HG03175 (cell line): ENCODE measurements around the gene NHERF2.

Source experiments
- ATAC-seq: cut with Tn5 transposase; IDR thresholded peaks from one replicate; pipeline ENCODE4 v1.9.1; 2021; ENCODE audit warnings: mild to moderate bottlenecking, moderate library complexity; ENCODE audit not compliant: unreplicated experiment

Gene NHERF2

DNA sequence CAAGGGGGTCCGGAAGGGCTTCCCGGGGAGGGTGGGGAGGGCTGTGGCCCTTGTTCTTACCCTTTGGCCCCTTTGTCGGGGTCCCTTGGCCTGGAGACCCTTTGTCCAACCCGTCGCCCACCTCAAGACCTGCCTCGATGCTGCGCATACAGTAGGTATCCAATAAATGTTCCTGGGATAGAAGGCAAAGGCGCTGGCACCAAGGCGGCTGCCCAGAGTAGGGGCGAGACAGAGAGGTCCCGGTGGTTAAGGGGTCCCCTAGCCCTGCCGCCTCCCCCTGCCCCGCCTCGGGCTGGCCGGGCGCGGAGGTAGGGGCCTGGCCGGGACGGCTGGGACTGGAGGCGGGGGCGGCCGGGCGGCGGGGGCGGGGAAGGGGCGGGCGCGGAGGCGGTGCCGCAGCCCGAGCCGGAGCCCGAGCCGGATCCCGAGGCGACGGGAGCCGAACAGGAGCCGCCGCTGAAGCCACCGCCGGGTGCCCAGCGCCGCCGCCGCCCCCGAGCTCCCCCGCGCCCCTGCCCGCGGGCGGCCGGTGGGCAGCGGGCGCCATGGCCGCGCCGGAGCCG is at the start of gene NHERF2:
TSS of gene NHERF2 (plus strand) at position 442 of the 563 bp plus-strand sequence. CDS start at position 546, 104 bp downstream.
- ATAC-seq = no peak

GRCh38 chr16:1976951-1977874 is 49.5 kb upstream of the NHERF2 start:
- ATAC-seq = no peak

- no peak for ATAC-seq
Measured at GRCh38 chr16:1977875-1978268, 48.8 kb upstream of the NHERF2 start.

- no peak for ATAC-seq
Measured at GRCh38 chr16:1978476-1979120, 48.1 kb upstream of the NHERF2 start.

DNA sequence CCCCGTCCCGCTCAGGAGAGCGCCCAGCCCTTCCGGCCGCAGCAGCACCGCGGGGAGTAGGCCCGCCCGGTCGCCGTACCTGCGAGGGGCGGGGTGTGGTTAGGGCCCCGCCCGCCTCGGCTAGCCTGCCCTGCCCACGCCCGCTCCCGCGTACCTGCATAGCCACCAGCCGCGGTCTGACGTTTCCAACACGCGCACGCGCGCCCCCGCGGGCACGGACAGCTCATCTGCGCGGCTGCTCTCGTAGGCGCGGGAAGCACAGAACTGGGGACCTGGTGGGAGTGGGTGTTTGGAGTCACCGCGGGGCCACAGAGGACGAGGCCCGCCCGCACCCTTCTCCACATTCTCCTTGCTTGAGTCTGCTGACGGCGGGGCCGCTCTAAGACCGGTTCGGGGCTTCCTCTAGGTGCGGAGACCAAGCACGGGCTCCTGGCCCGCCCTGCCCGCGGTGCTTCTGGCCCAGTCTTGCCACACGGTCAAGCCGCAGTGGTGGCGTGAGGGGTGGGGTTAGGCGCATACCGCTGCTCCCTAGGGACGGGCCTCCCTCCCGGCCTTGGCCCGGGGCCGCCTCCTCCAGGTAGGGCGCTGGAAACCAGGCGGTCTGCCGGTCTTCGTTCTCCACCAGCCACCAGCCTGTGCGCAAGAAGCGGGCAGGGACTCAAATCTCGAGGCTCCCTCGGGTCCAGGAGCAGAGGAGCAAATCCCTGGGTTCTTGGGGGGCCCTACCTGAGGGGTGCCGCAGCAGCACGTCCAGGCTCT is 47.3 kb upstream of the NHERF2 start:
- no peak for ATAC-seq

GRCh38 chr16:1980030-1980769 is 46.5 kb upstream of the NHERF2 start:
- no peak for ATAC-seq

- no peak for ATAC-seq
Measured at GRCh38 chr16:1980770-1981087, 46.0 kb upstream of the NHERF2 start.

DNA sequence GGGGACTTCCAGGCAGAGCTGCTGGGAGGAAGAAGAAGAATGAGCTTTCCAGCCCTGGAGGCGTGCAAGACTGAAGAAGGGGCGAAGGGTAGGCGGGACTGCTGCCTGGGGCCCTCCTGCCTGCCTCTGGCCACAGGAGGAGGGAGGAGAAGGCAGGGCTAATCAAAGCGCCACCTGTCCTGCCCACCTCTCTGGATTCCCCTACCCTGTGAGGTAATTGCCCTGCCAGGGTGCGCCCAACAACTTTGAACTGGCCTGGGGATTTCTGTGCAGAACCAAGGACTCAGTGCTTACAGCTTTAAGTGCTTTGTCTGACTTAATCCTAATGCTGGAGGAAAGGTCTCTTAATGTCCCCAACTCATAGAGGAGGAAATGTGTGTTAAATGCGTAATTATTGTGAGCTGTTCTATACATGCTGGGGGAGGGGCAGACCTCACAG is 45.3 kb upstream of the NHERF2 start, which contains the start of gene NOXO1:
TSS of gene NOXO1 (minus strand) at position 72 of the 439 bp plus-strand sequence. CDS start 290 bp downstream, outside the sequence.
- ATAC-seq = no peak

- no peak for ATAC-seq
Measured at GRCh38 chr16:1982013-1982433, 44.7 kb upstream of the NHERF2 start.

DNA sequence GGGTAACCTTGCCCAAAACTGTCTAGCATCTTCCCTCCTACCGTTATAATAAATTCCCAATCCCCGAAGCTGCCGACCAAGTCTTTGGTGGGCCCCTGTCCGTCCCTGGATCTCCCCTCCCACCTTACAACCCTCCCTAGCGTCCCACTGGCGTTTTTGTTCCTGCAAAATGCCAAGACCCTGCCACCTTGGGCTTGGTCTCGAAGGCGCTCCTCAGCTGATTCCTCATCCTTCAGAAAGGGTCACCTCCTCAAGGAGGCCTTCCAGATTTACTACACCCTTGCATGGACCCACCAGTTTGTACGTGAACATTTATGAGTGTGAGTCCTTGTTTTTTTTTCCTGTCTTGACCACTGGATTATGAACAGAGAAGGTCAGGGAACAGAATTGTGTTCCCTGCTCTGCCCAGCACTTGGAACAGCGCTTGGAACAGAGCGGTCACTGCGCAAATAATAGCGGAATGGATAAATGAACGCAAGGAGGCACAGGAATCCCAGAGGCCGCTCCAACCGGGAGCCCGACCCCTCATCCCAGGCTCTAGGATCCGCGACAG is 43.6 kb upstream of the NHERF2 start:
- ATAC-seq = no peak

- ATAC-seq = peak; percentile 78
Measured at GRCh38 chr16:1983544-1984346, 43.0 kb upstream of the NHERF2 start, which contains the start of gene GFER. GFER (plus strand) TSS chr16:1984193; CDS start chr16:1984219, 26 bp downstream.

DNA sequence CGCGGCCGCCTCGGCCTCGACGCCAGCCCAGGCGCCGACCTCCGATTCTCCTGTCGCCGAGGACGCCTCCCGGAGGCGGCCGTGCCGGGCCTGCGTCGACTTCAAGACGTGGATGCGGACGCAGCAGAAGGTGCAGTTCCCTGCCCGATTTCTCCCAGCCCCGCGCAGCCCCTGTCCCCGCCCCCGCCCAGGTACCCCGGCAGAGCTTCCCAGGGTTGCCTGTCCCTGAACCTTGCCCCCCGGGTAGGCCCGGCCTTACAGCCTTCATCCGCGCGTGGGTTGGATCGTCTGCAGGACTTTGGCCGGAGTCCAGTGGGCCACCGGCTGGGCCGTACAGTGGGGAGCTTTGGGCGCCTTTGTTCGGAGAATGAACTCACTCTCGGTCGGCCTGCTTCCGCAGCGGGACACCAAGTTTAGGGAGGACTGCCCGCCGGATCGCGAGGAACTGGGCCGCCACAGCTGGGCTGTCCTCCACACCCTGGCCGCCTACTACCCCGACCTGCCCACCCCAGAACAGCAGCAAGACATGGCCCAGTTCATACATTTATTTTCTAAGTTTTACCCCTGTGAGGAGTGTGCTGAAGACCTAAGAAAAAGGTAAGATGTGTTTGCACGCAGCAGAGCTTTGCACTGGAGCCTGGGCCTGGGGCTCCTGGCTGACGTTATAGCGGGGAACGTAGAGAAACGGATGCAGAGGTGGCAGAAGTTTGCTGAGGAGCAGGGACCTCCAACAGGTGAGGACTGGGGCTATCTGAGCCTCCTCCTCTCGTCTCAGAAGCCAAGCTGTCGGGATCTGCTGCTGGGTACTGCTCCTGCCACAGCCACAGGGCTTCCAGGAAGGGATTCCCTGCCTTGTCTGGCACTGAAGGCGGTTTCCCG is 42.1 kb upstream of the NHERF2 start:
- peak; percentile 4 for ATAC-seq

DNA sequence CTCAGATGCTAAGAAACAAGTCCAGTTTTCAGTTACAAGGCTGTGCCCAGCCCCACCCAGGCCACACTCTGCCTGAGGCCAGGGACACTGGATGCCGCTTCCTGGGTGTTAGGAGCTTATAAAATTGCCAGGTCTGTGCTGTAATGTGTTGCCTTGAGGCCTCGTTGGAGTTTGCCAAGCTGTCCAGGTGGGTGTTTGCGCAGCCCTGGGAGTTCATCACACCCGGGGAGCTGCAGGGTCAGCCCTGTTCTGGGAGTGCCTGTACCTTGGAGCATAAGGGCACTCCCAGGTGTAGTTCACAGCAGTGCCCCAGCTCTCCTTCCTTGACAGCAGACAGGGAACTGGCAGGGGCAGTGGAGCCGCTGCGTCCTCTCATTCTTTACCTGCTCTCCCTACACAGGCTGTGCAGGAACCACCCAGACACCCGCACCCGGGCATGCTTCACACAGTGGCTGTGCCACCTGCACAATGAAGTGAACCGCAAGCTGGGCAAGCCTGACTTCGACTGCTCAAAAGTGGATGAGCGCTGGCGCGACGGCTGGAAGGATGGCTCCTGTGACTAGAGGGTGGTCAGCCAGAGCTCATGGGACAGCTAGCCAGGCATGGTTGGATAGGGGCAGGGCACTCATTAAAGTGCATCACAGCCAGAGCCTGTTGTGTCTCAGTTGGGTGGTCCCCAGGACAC is 41.1 kb upstream of the NHERF2 start:
- no peak for ATAC-seq

DNA sequence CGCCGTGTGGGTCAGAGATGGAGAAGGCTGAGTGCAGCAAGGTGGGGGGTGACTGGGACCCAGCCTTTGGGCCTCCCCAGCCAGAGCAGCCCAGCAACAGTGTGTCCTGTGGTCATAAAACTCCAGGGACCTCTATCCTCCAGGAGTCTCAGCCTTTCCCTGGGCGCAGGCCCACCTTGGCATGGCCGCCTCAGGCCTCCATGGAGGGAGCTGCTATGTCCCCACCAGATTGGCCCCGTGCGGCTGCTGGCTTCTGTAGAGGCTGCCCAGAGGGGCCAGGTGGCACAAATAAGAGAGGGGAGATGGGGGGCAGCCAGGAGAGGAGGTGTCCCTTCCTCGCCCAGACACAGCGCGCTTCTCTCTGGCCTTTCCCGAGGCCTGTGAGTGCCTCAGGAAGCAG is 39.5 kb upstream of the NHERF2 start:
- no peak for ATAC-seq

DNA sequence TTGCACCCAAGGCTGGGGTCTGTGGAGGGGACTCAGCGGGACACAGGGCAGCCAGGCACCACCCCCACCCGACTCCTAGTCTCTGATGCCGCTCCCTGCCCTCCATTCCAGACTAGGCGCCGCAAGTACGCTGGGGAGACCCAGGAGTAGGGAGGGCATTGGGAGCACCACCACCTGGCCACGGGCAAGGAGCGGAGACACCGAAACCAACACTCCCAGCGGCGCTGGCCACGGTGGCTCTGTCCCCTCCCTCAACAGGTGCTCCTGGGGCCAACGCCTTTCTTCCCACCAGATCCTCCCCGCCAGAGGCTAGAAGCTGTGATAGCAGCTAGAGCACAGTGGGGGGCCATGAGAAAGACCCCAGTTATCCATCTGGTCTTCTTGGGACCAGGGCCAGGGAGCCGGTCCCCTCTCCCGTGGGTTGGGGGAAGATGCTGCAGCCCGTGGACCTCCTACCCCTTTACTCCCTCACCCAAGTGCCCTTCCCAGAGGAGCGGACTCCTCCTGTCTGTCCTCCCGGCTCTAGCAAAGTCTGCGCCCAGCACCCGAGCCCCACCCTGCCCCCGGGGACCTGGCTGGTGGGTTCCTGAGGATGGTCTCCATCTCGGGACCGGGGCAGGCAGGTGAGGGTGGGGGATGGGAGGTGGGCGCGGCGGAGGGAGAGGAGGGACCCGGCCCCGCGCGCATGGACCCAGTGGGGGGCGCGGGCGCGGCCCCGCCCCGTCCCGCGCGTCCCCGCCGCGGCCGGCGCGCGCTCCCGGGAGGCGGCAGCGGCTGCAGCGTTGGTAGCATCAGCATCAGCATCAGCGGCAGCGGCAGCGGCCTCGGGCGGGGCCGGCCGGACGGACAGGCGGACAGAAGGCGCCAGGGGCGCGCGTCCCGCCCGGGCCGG is 37.2 kb upstream of the NHERF2 start, which contains the start of gene SYNGR3:
TSS of gene SYNGR3 (plus strand) at position 762 of the 892 bp plus-strand sequence. CDS start 133 bp downstream, outside the sequence.
- no peak for ATAC-seq

DNA sequence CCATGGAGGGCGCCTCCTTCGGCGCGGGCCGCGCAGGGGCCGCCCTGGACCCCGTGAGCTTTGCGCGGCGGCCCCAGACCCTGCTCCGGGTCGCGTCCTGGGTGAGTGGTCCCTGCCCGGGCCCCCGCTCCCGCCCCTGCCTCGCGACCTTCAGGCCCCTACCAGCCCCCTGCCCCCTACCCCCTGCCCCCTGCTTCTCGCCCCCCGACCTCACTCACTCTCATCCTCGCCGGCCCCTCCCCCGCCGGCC is 36.7 kb upstream of the NHERF2 start:
- ATAC-seq = no peak
